T-helper 9 cell (primary cell): Measurements from ENCODE around the gene C14orf180.

Source experiments
- DNase-seq: peaks from one replicate; pipeline ENCODE4 v3.0.0-alpha.2; 2020

The C14orf180 gene

DNA sequence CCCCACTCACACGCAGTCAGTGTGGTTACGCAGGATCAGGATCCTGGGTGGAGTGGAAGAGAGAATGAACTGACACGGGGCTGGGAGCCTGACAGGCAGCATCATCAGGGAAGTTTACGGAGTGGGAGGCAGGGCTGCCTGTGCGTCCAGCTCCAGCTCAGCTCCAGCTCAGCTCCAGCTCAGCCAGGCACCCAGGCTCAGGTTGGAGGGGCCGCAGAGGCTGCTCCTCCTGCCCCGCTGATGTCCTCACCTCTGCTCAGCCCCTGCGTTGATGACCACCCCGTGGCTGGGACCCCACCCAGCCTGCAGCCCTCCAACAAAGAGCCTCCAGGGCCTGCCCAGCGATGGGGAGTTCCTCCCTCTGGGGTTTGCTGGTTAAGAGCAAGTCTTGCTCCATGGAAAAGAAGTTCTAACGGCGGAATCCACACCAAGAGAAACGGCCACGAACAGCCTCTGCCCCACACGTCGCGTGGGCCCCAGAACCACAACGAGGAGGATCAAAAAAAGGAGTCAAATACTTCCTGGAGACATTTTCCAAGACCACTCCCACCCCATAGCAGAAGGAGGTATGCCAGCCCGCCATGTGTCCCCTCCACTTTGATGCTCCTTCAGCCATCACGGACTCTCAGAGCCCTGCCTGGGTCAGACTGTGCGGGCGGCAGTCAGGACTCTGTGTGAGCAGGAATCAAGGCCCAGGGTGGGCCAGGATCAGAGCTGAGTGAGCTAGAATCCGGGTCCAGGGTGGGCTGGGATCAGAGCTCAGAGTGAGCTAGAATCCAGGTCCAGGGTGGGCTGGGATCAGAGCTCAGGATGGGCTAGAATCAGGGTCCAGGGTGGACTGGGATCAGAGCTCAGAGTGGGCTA is 17.7 kb upstream of the C14orf180 start:
- no peak for DNase-seq

DNA sequence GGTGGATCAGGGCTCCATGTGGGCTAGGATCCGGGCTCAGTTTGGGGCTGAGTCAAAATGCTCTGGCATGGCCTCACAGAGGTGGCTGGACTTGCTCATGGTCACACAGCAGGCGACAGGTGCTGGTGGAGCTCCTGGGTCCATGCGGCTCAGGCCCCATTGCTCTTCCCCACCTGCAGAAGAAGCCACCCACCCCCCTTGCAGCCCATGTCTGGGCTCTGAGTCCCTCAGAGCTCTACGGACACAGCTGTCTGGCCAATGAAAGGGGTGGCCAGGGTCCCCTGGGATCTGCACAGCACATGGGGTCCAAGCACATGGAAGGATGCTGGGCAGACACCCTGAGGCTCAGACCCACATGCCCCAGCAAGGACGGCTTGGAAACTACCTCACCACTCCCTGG is 17.0 kb upstream of the C14orf180 start:
- no peak for DNase-seq

DNA sequence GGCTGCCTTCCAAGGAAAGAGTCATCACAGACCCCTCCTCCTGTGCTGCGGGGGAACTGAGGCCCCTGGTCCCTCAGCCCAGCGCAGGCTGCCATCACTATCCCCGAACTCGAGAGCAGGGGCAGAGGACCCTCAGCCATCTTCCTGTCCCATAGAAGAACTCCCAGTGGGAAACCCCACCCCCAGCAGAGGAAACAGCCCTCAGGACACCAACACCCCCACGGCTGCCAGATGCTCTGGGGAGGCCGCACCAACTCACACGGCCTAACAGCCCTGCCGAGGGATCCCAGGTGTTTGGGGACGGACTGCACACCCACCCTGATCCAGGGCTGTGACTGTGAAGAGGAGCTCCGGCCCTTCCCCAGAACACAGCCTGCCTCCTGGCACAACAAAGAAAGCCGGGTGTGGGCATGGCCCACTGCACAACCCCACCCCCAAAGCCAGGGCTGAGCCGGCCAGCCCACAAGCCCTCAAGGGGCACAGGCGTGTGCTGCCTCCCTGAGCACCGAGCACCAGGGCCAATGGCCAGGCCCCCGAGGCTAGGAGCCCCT is 16.3 kb upstream of the C14orf180 start:
- DNase-seq, result no peak

DNA sequence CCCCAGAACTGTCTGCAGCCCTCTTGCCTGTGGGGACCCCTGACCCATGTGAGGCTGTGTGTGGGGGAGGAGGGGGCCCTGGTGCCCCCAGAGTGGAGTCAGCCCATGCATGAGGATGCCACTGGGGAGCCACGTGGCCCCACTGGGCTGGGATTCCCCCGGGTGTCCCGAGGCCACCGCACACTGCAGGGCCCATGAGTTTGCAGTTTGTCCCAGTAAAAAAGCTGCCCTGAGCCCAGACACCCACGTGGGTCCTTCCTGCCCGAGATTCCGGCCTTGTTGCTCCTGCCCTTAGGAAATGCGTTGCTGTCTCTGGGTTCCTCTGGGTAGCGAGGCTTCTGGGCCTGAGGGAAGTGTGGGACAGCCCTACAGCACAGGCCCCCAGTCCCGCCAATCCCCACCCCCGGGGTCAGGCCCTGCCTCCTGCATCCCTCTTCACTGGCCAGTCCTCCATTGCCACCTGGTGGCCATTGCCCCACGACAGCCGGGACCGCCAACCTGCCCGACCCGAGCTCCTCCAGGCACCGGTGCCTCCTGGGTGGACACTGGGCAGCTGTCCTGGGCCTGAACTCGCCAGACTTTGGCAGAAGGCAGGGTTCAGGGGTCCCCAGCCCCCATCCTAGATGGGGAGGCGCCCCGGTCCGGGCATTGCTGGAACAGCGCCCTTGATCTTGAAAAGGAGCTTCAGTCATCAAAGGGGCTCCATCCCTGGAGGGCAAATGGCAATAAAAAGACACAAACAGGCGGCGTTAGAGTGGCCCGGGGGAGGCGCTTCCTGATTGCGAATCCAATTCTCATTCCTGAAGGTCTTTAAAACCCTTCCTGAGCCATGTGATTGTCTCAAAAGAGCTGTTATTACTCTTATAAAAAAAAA is 15.6 kb upstream of the C14orf180 start:
- peak; percentile 62 for DNase-seq

DNA sequence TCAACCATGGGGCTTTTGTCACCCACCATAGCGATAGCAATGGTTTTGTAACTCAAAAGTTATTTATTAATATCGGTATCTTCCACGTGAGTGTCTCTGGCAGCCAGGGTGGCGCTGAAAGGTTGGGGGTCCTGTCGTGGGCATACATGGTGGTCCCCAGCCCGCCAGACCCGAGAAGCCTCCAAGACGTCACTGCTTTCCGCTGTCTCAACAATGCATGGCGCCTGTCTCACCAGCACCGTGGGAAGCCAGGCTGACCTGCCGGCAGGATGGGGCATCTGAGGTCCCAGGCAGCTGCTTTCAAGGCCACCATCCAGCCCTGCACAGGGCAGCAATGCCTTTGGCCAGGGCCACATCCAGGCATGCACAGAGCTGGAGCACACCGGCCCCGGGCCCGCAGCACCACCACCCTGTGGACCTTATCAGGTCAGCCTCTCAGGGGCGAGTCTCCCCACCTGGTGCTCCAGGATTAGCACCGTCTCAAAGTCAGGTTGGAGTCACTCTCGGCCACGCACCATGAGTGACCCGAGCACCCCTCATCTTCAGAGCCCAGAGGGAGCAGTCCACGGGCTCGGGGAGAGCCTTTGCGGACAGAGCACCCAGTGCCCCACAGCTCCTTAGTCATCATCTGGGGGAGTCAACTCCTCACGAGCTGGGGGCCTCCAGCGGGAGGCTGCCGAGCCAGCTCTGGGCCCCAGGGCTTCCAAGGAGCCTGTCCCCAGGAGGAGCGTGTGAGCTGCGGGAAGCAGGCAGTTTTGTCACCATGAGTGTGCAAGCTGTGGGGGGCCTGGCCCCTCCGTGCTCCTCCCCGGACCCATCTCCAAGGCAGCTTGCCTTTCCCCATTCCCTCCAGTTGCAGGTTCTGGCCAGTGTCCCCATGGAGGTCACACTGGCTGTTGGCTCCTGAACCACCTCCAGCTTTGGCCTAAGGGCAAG is 14.6 kb upstream of the C14orf180 start:
- no peak for DNase-seq

DNA sequence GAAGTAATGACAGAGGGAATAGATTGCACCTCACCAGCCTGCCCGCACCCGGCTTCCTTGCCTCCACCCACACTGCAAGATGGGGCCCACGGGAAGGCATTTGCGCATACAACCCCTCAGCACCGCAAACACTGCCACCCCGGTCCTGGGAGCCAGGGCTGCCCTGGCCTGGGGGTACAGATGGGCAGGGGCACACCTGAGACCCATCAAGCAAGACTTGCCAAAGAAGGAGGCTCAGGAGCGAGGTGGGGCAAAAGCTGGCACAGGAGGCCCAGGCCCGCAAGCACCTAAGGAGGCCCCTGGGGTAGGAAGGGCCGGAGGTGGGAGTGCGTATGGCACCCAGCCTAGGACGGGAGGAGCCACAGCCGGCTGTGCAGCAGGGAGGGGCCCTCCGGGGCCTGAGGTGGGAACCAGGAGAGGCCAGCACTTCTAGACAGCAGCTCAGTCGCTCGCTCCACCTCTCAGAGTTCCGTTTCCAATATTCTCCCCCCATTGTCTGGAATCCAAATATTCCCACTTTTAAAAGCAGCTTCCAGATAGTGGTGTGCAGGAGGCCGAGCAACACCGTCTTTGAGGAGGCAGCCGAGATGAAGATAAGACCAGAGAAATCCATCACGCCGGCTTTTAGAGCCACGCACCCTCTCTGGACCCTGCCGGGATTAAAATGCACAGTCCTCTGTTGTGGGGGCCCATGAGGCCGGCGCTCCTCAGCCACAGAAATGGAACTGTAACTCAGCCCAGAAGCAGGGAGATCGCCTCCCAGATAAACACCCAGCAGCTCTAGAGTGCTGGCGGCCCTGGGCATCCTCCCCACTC is 12.2 kb upstream of the C14orf180 start:
- DNase-seq, result no peak

DNA sequence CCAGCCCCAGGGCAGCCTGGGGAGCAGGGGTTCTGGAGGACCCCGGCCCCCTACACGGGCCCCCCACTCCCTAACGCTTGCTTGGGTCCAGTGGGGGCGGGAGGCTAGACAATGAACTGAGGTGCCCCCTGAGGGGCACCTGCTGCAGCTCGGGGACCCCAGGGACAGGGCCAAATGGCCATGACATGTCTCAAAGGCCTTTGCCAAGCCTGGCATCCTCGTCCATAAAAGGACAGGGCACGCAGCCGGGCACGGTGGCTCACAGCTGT is 11.7 kb upstream of the C14orf180 start:
- no peak for DNase-seq

DNA sequence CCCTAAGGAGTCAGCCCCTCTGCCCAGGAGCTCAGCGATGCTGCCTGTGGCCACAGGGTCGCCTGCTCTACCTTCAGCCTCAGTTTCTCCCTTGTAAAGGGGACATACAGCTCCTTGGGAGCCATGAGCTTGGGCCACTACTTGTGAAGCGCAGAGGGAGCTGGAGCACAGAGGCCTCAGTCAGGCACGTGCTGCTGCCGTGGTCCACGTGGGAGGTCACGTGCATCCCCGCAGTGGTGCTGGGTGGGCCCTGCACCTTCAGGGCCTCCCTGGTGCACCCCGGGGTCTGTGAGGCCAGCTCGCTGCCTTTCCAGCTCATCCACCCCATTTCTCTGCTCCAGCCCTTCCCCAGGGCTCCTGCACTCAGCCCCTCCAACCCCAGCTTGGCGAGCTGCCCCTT is 10.9 kb upstream of the C14orf180 start:
- no peak for DNase-seq

DNA sequence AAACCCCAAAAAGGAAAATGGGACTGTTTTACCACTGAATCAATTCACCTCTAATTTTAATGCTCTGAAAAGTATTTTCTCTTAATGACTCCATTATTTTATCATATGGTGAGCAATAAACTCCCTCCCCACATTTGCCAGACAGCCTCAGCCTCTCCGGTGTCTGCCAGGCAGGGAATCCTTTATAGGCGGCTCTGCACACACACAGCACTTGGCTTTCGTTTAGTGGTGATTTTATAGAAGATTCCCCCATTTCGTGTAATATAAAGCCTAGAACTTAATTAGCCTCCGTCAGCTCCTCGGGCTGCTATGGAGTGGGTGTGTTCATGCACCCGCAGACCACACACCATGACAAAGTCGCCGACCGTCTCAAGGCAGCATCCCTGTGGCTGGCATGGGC is 10.1 kb upstream of the C14orf180 start:
- DNase-seq, result no peak

DNA sequence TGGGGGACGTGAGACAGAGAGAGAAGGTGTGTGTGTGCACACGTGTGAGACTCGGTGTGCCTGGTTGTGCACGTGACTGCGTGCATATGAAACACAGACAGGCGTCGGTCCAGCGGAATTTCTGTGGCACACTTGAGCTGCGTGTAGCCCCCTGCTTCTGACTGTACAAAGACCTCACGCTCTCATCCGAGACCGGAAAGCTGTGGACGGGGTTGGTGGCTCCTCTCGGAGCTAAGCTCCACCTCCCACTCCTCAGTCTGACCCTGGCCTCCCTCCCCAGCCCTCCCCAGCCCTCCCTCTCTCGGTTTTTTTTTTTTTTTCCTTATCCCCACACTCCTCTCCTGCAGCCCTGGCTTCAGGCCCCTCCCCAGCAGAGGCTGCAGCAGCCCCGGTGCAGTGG is 8.3 kb upstream of the C14orf180 start:
- no peak for DNase-seq

DNA sequence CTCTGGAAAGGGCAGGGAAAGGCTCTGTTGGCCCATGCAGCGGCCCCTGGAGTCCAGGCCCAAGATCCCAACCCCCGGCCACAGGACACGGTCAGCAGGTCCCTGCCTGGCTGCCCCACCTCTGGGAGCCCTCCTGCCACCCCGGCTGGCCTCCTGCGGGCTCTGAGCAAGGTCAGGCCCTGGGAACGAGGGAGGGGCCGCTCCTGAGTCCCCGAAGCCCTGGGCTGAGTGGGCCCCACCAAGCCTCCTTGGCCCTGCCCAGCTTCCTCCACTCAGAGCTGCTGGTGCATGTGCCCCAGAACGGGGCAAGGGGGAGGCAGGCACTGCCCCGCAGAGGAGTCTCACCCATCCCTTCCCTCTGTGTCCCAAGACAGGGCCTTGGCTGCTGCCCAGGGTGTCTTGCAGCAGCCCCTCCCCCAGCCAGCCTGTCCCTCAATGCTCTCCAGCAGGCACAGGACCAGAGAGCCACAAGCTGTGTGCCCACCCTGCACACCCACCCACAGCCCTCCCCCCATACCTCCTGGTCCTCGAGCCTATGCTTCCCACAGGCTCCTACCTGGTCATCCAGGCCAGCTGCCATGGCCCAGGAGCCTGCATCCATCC is 7.4 kb upstream of the C14orf180 start:
- no peak for DNase-seq

DNA sequence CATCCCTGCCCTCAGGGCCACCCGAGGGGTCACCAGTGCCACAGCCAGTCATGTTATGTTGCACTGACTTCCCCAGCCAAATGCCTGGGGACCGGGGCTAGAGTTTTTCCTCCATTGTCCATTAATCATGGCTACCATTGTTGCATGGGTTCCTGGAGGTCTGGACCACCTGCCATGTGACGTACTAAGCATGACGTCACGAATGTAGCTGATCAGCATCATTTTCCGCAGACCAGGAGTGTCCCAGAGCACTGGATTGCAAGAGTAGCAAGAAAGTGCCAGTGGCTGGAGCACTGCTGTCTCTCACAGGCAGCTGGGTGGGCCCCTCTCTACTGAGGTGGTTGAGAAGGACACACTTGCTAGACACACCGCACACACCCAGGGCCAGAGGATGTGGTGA is 6.9 kb upstream of the C14orf180 start:
- no peak for DNase-seq

DNA sequence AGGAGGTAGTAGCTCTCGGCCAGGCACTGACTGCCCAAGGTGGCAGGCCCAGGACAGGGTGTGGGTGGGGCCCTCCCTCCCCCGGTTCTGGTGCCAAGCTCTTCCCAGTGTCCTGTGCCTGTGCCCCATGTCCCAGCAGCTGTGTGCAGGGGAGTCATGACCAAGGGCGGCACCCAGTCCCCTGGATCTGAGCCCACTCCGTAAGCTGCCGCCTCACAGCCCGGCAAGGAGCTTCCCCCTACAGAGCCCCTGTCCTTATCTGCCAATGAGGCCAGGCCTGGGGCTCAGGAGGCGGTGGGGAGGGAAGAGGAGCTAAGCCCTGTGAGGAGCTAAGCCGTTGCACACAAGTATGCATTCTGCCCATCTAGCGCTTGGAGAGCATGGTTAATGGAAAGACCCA is 5.6 kb upstream of the C14orf180 start:
- DNase-seq, result no peak

DNA sequence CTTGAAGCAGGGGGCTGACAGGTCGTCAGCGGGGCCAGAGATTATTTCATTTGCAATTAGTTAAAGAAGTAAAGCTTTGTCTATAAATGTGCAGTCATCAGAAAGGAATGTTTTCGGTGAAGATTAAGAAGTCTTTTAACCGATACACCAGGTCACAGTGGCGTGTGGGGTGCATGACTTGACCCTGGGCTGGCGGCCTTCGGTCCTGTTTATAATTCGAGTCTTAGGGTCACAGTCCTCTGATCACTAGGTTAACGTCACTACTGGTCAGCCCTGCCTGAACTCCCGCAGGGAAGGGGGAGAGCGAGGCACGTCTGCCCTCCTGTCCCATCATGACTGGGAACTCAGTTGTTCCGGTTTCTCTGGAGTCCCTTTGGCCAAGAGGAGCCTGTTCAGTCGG is 5.0 kb upstream of the C14orf180 start:
- no peak for DNase-seq

DNA sequence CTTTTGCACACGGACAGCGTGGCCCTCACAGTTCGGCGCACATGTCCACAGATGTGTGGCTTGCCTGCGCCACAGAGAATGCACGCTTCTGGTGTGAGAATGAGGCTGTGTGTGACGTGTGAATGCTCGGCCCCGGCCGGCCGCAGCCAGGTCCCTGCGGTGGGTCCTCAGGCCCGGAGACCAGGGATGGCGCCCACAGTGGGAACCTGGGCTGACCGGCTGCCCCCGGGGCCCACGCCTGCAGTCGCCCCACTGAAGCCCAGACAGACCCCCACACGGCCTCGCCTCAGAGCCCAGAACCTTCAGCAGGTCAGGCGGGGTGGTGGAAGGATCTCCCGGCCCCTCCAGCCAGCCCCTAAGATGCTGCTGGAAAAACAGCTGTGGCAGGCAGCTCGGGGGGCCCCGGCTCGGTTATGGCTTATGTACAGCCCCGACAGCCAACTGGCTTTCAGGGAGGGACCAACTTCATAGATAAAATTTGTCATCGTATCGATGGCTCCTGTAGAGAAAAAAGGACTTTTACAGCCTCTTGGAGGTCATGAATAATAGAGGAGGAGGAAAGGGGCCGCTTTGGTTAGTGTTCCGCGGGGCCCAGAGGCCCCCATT is 4.5 kb upstream of the C14orf180 start:
- no peak for DNase-seq

DNA sequence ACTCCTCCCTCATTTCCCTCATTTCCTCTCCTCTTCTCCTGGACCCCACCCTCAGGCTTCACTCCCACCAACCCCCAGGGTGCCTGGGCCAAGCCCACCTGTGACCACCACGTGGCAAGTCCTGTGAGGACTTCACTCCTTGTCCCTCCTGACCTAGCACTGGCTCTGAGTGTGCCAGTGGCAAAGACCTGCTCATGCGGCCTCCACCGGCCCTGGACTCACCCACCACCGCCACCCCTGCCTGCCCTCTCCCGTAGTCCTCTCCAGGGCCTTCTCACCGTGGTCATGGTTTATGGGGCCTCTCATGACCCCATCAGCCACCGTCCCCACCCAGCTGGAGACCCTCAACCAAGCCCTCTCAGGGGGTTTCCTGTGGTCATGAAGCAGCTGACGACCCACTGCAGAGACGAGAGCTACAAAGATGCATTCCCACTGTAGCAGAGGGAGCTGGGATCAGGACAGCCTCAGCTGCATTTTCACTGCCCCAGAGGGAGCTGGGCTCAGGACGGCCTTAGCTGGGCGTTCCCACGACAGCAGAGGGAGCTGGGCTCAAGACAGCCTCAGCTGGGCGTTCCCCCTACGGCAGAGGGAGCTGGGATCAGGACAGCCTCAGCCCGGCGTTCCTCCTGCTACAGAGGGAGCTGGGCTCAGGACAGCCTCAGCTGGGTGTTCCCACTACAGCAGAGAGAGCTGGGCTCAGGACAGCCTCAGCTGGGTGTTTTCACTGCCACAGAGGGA is 3.2 kb upstream of the C14orf180 start:
- no peak for DNase-seq

DNA sequence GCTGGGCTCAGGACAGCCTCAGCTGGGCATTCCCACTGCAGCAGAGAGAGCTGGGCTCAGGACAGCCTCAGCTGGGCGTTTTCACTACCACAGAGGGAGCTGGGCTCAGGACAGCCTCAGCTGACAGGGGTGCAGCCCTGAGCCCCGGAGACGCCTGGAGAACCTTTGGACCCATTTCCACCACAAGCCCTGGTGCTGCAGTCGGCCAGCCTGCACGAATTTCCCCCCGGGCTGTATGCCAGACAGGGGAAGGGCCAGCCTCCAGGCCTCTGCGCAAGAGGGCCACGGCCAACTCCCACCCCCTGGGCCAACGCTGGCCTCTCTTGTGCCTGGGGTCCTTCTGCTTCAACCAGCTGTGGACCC is 2.6 kb upstream of the C14orf180 start:
- DNase-seq, result no peak

DNA sequence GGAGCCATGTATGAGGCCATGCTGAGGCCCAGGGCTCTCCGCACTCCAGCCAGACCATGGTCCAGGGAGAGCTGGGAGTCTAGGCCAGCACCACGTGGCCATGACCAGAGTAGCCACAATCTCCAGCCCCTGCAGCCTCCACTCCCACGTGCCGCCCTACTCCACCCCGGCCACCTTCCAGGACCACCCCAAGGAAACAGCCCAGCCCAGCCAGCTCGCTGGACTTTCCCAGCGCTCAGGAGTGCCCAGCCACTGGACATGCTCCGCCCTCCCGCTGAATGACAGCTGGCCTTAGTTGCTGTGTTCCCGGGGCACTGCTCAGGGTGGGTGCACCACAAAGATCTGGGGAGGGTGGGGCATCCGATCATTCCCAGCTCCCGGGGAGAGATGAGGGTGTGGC is 2.1 kb upstream of the C14orf180 start:
- DNase-seq, result no peak

DNA sequence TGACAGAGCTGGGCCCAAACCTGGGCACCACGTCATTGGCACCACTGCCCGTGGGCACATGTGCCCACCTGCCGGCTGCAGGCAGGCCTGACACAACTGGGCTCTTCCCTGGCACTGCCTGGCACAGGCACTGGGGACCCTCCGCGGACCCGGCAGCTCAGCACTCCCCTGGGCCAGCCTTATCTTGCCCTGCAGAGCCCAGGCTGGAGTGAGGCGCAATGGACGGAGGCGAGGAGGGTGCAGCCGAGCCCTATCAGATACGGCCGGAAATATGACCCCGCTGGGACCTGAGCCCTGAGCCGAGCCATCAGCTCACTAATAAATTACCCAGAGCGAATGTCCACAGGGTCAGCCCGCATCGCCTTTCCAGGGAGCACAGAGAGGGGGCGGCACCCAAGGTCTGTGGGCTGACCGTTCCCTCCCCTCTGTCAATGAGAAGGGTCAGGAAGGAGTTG is 1.7 kb upstream of the C14orf180 start:
- no peak for DNase-seq

DNA sequence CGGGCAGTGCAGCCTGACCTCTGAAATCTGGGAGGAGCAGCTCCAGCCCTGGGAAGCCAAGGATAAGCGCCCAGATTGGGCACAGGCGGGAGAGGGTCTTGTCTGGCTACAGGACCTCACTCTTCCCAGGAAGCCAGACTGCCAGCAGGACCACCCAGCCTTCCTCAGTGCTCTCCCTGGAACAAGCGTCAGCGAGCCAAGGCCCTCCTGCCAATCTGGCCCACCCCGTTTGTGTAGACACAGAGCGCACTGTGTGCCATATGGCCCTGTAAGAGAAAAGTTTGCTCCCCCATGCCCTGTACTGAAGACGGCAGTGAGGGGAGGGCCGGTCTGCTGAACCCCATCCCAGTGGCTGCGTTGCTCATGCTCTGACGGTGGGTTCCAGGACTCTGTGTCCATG is 1.2 kb upstream of the C14orf180 start:
- DNase-seq, result no peak
